Spinal cord (tissue), 10 donors: ENCODE measurements around the gene SERPINA3. TPM values are rescaled to one million over a fixed set of nuclear protein-coding genes. Genes with fewer than 3 reads are reported as not detected.

Experiments
- DNase-seq, 6 donors: peaks; one replicate each; pipeline versions ENCODE4 v3.0.0 to v3.0.0-alpha.2; 2013 to 2015; ENCODE audit warnings: low spot score in 6 of 6, low read depth in 4 of 6
- H3K27ac ChIP-seq: one replicate; pipeline ENCODE4 v1.5.1; 2013; ENCODE audit warnings: low read depth, low read length, control low read depth
- H3K27me3 ChIP-seq: one replicate; pipeline ENCODE4 v1.6.1; 2013; ENCODE audit warnings: low read length; ENCODE audit not compliant: control insufficient read depth, insufficient read depth
- H3K36me3 ChIP-seq: one replicate; pipeline ENCODE4 v1.6.1; 2013; ENCODE audit warnings: low read length; ENCODE audit not compliant: control insufficient read depth, insufficient read depth
- H3K4me1 ChIP-seq: one replicate; pipeline ENCODE4 v1.6.1; 2013; ENCODE audit warnings: low read length; ENCODE audit not compliant: control insufficient read depth, insufficient read depth
- H3K4me3 ChIP-seq: one replicate; pipeline ENCODE4 v1.5.1; 2013; ENCODE audit warnings: low read depth, low read length, control low read depth
- H3K9me3 ChIP-seq: one replicate; pipeline ENCODE4 v1.6.1; 2013; ENCODE audit warnings: low read length; ENCODE audit not compliant: control insufficient read depth, insufficient read depth
- WGBS: methylation state at CpG from one replicate; pipeline ENCODE4 v1.1.5; 2013; ENCODE audit warnings: missing lambda C conversion rate; ENCODE audit not compliant: insufficient coverage; 5-methylcytosine and 5-hydroxymethylcytosine counted together
- polyA plus RNA-seq, 2 donors: library from polyadenylated mRNA; unstranded; fragments of 120-200 nt; gene quantifications; one replicate each; pipeline ENCODE4 v1.2.1, GENCODE V29; 2013; ENCODE audit not compliant: insufficient read length in 2 of 2
- total RNA-seq, 2 donors: library from RNA; depleted of rRNA in 1 of 2; stranded (reverse); fragments of 120-200 nt in 1 of 2; fragments of >200 nt in 1 of 2; gene quantifications; one replicate each; pipeline versions ENCODE4 v1.2.3 to v1.2.4, GENCODE V29; 2013 to 2014
- donor health status: healthy.

Gene SERPINA3
- total and polyA plus RNA-seq, 4 donors, result 0.78 to 3.0 (median 1.2) TPM

GRCh38 chr14:94617988-94618822 is 6.0 kb downstream of the SERPINA3 start:
- Histone ChIP-seq H3K9me3 (peaks cover 8% of the 10 kb centered on the region), H3K36me3 (no peaks in the 10 kb centered on the region), H3K27me3 (no peaks in the 10 kb centered on the region), H3K4me1 (peaks cover under 1% of the 10 kb centered on the region), H3K27ac (no peak overlapping the region), H3K4me3 (no peak overlapping the region)
- no peak for DNase-seq
- 100% methylated on average over 1 of the region's 3 CpGs for WGBS

GRCh38 chr14:94619297-94619696 is 7.1 kb downstream of the SERPINA3 start:
- no peak for DNase-seq
- Histone ChIP-seq H3K4me3 (no peak overlapping the region), H3K27ac (no peak overlapping the region), H3K4me1 (no peaks in the 10 kb centered on the region), H3K27me3 (no peaks in the 10 kb centered on the region), H3K36me3 (no peaks in the 10 kb centered on the region), H3K9me3 (peaks cover 8% of the 10 kb centered on the region)
- WGBS, result 92% methylated on average over 4 of the region's 6 CpGs

GRCh38 chr14:94620597-94620996 is 8.4 kb downstream of the SERPINA3 start:
- DNase-seq, result no peak
- WGBS, result 89% methylated on average over 4 of the region's 6 CpGs

GRCh38 chr14:94621358-94622134 is 9.4 kb downstream of the SERPINA3 start:
- Histone ChIP-seq H3K9me3 (peaks cover 8% of the 10 kb centered on the region), H3K4me1 (no peaks in the 10 kb centered on the region), H3K36me3 (no peaks in the 10 kb centered on the region), H3K4me3 (no peak overlapping the region), H3K27me3 (no peaks in the 10 kb centered on the region), H3K27ac (no peak overlapping the region)
- no peak for DNase-seq
- WGBS, result 78% methylated on average over 4 of the region's 5 CpGs

More at GRCh38 chr14:94620597-94620996, 8.4 kb downstream of the SERPINA3 start:
- no peak overlapping the region for H3K27ac ChIP-seq
- no peaks in the 10 kb centered on the region for H3K4me1 ChIP-seq
- no peaks in the 10 kb centered on the region for H3K36me3 ChIP-seq
- no peak overlapping the region for H3K4me3 ChIP-seq
- peaks cover 8% of the 10 kb centered on the region for H3K9me3 ChIP-seq
- no peaks in the 10 kb centered on the region for H3K27me3 ChIP-seq

- WGBS, result 76% methylated on average over 5 of the region's 6 CpGs
- DNase-seq, result no peak
- no peak overlapping the region for H3K27ac ChIP-seq
- H3K27me3 ChIP-seq, result no peaks in the 10 kb centered on the region
- H3K4me3 ChIP-seq, result no peak overlapping the region
- H3K36me3 ChIP-seq, result no peaks in the 10 kb centered on the region
- H3K9me3 ChIP-seq, result peaks cover 2% of the 10 kb centered on the region
- no peaks in the 10 kb centered on the region for H3K4me1 ChIP-seq
These were observed 10.6 kb downstream of the SERPINA3 start for GRCh38 chr14:94622653-94623421.

- Histone ChIP-seq H3K4me1 (no peaks in the 10 kb centered on the region), H3K27me3 (no peaks in the 10 kb centered on the region), H3K4me3 (no peak overlapping the region), H3K36me3 (no peaks in the 10 kb centered on the region), H3K9me3 (no peaks in the 10 kb centered on the region), H3K27ac (no peak overlapping the region)
- 78% methylated on average over 1 of the region's 4 CpGs for WGBS
- no peak for DNase-seq
These were observed 11.2 kb downstream of the SERPINA3 start for GRCh38 chr14:94623422-94623809.

- DNase-seq, result no peak
- Histone ChIP-seq H3K36me3 (no peaks in the 10 kb centered on the region), H3K4me1 (no peaks in the 10 kb centered on the region), H3K4me3 (no peak overlapping the region), H3K27me3 (no peaks in the 10 kb centered on the region), H3K9me3 (no peaks in the 10 kb centered on the region), H3K27ac (no peak overlapping the region)
- WGBS, result 90% methylated on average over 7 of the region's 7 CpGs
These were observed 11.8 kb downstream of the SERPINA3 start for GRCh38 chr14:94623856-94624499.

GRCh38 chr14:94624537-94625352 is 12.6 kb downstream of the SERPINA3 start:
- H3K27ac ChIP-seq, result no peak overlapping the region
- H3K9me3 ChIP-seq, result no peaks in the 10 kb centered on the region
- 72% methylated on average over 8 of the region's 10 CpGs for WGBS
- no peaks in the 10 kb centered on the region for H3K4me1 ChIP-seq
- H3K4me3 ChIP-seq, result no peak overlapping the region
- H3K36me3 ChIP-seq, result no peaks in the 10 kb centered on the region
- H3K27me3 ChIP-seq, result no peaks in the 10 kb centered on the region
- DNase-seq, result no peak

GRCh38 chr14:94625353-94625635 is 13.1 kb downstream of the SERPINA3 start:
- Histone ChIP-seq H3K4me3 (no peak overlapping the region), H3K4me1 (no peaks in the 10 kb centered on the region), H3K36me3 (no peaks in the 10 kb centered on the region), H3K9me3 (no peaks in the 10 kb centered on the region), H3K27ac (no peak overlapping the region), H3K27me3 (no peaks in the 10 kb centered on the region)
- 65% methylated on average over 2 of the region's 2 CpGs for WGBS
- DNase-seq, result no peak
